ENCODE measurements around the gene NT5E. TPM values are rescaled to one million over a fixed set of nuclear protein-coding genes. Genes with fewer than 3 reads are reported as not detected.

NT5E gene
- total and polyA plus RNA-seq, 7 donors = 0.57 to 3.9 (median 2.3) TPM

DNA sequence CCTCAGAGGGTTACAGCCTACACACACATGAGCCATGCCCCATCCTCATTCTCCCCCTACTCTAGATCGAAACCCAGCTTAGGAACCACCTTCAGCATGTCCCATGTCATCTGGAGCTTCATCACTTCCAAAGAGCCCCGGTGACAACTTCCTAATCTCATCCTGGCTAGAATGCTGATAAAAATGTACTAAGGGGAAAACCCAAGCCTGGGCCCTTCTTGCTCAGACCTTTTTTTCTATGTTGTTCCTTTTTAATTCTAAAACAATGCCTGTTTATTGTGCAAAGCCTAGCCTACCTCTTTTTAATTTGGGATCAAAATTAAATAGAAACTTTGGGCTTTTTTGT is 44.1 kb upstream of the NT5E start:
- H3K4me3 ChIP-seq = no peak overlapping the region
- no peak for ATAC-seq
- H3K27ac ChIP-seq = no peak overlapping the region
- no peaks in the 10 kb centered on the region for H3K9me3 ChIP-seq
- TF ChIP-seq, protein P1, sequence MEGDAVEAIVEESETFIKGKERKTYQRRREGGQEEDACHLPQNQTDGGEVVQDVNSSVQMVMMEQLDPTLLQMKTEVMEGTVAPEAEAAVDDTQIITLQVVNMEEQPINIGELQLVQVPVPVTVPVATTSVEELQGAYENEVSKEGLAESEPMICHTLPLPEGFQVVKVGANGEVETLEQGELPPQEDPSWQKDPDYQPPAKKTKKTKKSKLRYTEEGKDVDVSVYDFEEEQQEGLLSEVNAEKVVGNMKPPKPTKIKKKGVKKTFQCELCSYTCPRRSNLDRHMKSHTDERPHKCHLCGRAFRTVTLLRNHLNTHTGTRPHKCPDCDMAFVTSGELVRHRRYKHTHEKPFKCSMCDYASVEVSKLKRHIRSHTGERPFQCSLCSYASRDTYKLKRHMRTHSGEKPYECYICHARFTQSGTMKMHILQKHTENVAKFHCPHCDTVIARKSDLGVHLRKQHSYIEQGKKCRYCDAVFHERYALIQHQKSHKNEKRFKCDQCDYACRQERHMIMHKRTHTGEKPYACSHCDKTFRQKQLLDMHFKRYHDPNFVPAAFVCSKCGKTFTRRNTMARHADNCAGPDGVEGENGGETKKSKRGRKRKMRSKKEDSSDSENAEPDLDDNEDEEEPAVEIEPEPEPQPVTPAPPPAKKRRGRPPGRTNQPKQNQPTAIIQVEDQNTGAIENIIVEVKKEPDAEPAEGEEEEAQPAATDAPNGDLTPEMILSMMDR (IDR thresholded peaks at IDR 0.05) = no peak
- H3K27me3 ChIP-seq (ENCODE audit: insufficient read depth in 3 of 3, low read length in 2 of 3) = no peaks in the 10 kb centered on the region
- no peaks in the 10 kb centered on the region for H3K4me1 ChIP-seq
- H3K36me3 ChIP-seq (ENCODE audit: insufficient read depth in 1 of 2, low read depth in 1 of 2) = no peaks in the 10 kb centered on the region
- no peak for DNase-seq
- intact Hi-C loops (cut with DNase I) = no loop called here
- 68 to 83% (median 73%) methylated on average over 2 of the region's 2 CpGs for WGBS, 3 donors

DNA sequence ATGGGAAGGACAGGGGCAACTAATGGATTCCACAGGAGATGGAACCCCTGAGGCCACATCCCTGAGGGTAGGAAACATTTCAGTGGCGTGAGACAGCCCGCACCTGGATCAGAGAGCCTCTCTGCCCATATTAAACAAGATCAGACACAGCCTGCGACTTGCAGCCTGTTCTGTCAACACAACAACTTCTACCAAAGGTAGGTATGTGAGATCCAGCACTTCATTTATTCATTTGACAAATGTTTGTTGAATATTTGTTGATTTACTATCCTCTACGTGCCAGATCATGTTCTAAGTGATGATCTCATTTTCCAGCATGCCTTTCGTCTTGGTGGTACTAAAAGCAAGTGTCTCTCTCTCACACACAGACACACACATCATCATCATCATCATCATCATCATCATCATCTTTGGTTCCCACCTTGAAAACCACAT is 43.2 kb upstream of the NT5E start:
- no peak overlapping the region for H3K4me3 ChIP-seq
- DNase-seq = no peak
- WGBS, 3 donors = 66 to 78% (median 71%) methylated on average over 5 of the region's 5 CpGs
- H3K27me3 ChIP-seq (ENCODE audit: insufficient read depth in 3 of 3, low read length in 2 of 3) = no peaks in the 10 kb centered on the region
- TF ChIP-seq, protein P1 (IDR thresholded peaks at IDR 0.05) = no peak
- no peak for ATAC-seq
- no peaks in the 10 kb centered on the region for H3K36me3 ChIP-seq (ENCODE audit: insufficient read depth in 1 of 2, low read depth in 1 of 2)
- H3K4me1 ChIP-seq = no peaks in the 10 kb centered on the region
- H3K9me3 ChIP-seq = no peaks in the 10 kb centered on the region
- H3K27ac ChIP-seq = no peak overlapping the region
- intact Hi-C loops (cut with DNase I) = no loop called here

DNA sequence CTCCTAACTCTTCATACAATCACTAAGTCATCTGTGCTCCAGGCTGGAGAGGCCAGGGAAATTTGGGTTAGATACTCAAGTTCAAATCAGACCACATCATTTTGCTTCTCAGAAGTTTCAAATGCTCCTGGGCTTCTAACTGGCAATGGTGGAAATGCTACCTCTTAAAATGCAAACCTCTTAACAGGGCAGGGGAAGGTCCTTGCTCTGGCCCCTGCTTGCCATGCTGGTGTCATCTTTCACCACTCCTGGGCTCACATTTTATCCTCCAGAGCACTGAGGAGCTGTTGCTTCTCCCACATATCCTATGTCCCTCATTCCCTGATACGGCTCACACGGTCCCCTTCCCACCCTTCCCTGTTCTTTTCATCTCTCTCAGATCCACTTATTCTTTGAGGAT is 41.8 kb upstream of the NT5E start:
- Histone ChIP-seq H3K4me3 (no peak overlapping the region), H3K4me1 (no peaks in the 10 kb centered on the region), H3K9me3 (no peaks in the 10 kb centered on the region), H3K36me3 (ENCODE audit: insufficient read depth in 1 of 2, low read depth in 1 of 2) (no peaks in the 10 kb centered on the region), H3K27ac (no peak overlapping the region), H3K27me3 (ENCODE audit: insufficient read depth in 3 of 3, low read length in 2 of 3) (no peaks in the 10 kb centered on the region)
- ATAC-seq (no peak), DNase-seq (no peak)
- TF ChIP-seq, protein P1 (IDR thresholded peaks at IDR 0.05) = no peak
- 26 to 44% (median 39%) methylated on average over 2 of the region's 2 CpGs for WGBS, 3 donors
- intact Hi-C loops (cut with DNase I) = no loop called here

DNA sequence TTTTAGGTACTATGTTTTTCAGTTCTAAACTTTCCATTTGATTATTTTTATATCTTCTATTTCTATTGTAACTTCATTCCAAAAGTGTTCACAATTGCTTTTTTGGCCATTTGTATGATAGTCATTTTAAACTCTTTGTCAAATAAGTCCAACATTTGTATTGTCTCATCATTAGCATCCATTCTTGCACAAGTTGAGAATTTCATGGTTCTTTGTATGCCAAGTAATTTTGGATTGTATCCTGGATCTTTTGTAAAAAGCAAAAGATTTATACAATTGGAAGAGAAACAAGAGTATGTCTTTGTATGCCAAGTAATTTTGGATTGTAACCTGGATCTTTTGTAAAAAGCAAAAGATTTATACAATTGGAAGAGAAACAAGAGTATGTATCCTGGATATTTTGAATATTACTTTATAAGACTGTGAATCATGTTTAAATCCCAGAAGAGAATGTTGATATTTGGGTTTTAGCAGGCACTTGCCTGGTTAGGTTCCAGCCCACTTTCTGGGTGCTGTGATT is 36.9 kb upstream of the NT5E start:
- TF ChIP-seq, protein P1 (IDR thresholded peaks at IDR 0.05) = no peak
- DNase-seq (no peak), ATAC-seq (no peak)
- no peak overlapping the region for H3K4me3 ChIP-seq
- no peaks in the 10 kb centered on the region for H3K9me3 ChIP-seq
- H3K4me1 ChIP-seq = no peaks in the 10 kb centered on the region
- intact Hi-C loops (cut with DNase I) = no loop called here
- no peak overlapping the region for H3K27ac ChIP-seq
- H3K27me3 ChIP-seq (ENCODE audit: insufficient read depth in 3 of 3, low read length in 2 of 3) = no peaks in the 10 kb centered on the region
- H3K36me3 ChIP-seq (ENCODE audit: insufficient read depth in 1 of 2, low read depth in 1 of 2) = no peaks in the 10 kb centered on the region

DNA sequence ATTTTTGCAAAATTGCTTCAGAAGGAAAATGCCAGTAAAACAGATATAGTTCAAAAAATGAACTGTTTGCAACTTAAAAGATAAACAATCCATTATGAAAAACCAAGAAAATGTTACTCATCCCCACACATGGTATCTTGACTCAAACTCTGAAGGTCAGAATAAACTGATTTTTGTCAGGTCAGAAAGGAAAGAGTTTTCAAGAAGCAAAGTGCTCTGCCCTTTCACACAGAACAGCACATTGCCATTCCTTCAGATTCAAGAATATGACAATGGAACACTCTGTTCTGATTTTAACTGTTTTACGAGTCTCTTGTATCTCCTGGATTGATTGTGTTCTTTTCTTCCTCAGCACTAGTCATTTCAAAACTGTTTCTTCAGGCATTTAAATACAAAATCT is 33.8 kb upstream of the NT5E start:
- intact Hi-C loops (cut with DNase I) = no loop called here
- 76 to 87% (median 78%) methylated on average over 1 of the region's 1 CpG for WGBS, 3 donors
- Histone ChIP-seq H3K4me1 (no peaks in the 10 kb centered on the region), H3K27ac (no peak overlapping the region), H3K4me3 (no peak overlapping the region), H3K27me3 (ENCODE audit: insufficient read depth in 3 of 3, low read length in 2 of 3) (no peaks in the 10 kb centered on the region), H3K9me3 (no peaks in the 10 kb centered on the region), H3K36me3 (ENCODE audit: insufficient read depth in 1 of 2, low read depth in 1 of 2) (no peaks in the 10 kb centered on the region)
- ATAC-seq (no peak), DNase-seq (no peak)
- TF ChIP-seq, protein P1 (IDR thresholded peaks at IDR 0.05) = no peak
